Sigmoid colon (tissue), 4 donors: Measurements from ENCODE around the gene HOMER2.

Experiments used
- EP300 ChIP-seq, 4 donors: sonication (generic); formaldehyde crosslinking; IDR thresholded peaks; one replicate each; pipeline ENCODE4 v1.6.1; 2017; ENCODE audit warnings: antibody characterized with exemption in 4 of 4
- POLR2A ChIP-seq, 2 donors: fragments of 450-650 bp; IDR thresholded peaks; one replicate each; pipeline ENCODE4 v1.6.1; 2016; ENCODE audit warnings: antibody characterized with exemption in 2 of 2, mild to moderate bottlenecking in 2 of 2, moderate library complexity in 2 of 2
- POLR2AphosphoS5 ChIP-seq, 4 donors: sonication (generic); formaldehyde crosslinking; IDR thresholded peaks; one replicate each; pipeline ENCODE4 v1.6.1; 2017; ENCODE audit warnings: antibody characterized with exemption in 4 of 4
- TF ChIP-seq, protein P1 (sequence below), 4 experiments: fragments of 450-650 bp in 3 of 4; fragments of 200-600 bp in 1 of 4; IDR thresholded peaks; one replicate each; pipeline ENCODE4 v1.5.1; 2016 to 2019; ENCODE audit warnings: antibody characterized with exemption in 4 of 4, mild to moderate bottlenecking in 3 of 4, moderate library complexity in 2 of 4

DNA sequence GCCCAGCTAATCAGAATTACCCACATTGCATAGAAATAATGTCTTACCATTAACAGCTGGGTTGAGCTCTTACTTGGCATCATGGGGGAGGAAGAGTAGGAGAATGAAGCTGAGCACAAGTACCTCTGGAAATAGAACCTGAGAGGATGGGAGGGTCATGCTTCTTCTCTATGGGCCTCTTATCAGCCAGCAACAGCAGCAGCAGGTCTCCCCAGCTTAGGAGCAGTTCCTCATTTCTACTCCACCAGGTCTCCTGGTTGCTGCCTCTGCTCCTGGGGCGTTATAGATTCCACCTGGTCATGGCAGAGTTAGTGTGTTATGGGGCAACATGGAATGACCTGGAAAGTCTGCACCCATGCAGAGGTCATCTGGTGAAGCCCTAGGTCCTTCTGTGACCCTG is 150.0 kb downstream of the HOMER2 start:
- TF ChIP-seq POLR2AphosphoS5 (IDR thresholded peaks at IDR 0.05) (no peak), EP300 (IDR thresholded peaks at IDR 0.05) (no peak), POLR2A (IDR thresholded peaks at IDR 0.05) (no peak)
- TF ChIP-seq, protein P1, sequence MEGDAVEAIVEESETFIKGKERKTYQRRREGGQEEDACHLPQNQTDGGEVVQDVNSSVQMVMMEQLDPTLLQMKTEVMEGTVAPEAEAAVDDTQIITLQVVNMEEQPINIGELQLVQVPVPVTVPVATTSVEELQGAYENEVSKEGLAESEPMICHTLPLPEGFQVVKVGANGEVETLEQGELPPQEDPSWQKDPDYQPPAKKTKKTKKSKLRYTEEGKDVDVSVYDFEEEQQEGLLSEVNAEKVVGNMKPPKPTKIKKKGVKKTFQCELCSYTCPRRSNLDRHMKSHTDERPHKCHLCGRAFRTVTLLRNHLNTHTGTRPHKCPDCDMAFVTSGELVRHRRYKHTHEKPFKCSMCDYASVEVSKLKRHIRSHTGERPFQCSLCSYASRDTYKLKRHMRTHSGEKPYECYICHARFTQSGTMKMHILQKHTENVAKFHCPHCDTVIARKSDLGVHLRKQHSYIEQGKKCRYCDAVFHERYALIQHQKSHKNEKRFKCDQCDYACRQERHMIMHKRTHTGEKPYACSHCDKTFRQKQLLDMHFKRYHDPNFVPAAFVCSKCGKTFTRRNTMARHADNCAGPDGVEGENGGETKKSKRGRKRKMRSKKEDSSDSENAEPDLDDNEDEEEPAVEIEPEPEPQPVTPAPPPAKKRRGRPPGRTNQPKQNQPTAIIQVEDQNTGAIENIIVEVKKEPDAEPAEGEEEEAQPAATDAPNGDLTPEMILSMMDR (IDR thresholded peaks at IDR 0.05): no peak
